DMS53 treated with DMSO at 0.1 percent for 48 hours (cell line): ENCODE results near the gene ZCCHC24.

Experiments used
- DNase-seq: peaks from one replicate; lab custom pipeline; 2025; ENCODE audit not compliant: unreplicated experiment; lab: John Stamatoyannopoulos, UW

The ZCCHC24 gene

DNA sequence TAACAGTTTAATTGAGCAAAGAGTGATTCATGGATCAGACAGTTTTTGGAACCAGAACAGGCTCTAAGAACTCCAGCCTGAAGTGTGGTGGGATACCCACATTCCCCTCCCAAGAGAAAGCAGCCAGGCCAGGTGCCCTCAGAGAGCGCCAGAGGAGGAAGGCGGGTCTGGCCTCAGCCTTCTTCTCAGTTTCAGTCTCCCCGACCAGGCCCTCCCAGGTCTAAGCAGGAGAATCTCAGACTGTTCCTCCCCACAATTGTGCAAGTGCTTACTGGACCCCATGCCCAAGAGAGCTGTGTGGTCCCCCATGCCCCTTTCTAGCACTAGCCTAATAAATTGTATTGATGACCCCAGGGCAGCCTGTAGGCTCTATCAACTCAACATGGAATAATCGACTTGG, 72.6 kb downstream of the ZCCHC24 start:
- no peak for DNase-seq

DNA sequence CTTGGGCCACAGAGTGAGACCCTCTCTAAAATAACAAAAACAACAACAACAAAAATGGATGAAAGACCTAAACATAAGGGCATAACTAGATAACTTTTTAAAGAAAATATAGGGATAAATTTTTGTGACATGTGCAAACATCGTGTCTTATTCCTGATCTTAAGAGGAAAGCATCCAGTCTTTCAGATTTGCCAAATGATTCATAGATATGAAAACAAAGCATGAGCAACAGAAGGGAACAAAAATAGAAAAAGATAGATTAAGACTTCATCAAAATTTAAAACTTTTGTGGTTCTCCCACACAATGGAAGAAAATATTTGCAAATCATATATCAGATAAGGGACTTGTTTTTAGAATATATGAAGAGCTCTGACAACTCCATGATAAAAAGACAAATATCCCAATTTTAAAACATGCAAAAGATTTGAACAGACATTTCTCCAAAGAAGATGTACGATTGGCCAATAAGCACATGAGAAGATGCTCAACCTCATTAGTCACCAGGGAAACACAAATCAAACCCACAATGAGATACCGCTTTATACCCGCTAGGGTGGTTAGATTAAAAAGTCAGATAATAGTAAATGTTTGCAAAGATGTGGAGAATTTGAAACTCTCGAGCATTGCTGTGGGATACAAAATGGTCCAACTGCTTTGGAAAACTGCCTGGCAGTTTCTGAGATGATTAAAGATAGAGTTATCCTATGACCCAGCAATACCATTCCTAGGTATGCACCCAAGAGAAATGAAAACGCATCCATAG, 77.8 kb downstream of the ZCCHC24 start:
- no peak for DNase-seq

DNA sequence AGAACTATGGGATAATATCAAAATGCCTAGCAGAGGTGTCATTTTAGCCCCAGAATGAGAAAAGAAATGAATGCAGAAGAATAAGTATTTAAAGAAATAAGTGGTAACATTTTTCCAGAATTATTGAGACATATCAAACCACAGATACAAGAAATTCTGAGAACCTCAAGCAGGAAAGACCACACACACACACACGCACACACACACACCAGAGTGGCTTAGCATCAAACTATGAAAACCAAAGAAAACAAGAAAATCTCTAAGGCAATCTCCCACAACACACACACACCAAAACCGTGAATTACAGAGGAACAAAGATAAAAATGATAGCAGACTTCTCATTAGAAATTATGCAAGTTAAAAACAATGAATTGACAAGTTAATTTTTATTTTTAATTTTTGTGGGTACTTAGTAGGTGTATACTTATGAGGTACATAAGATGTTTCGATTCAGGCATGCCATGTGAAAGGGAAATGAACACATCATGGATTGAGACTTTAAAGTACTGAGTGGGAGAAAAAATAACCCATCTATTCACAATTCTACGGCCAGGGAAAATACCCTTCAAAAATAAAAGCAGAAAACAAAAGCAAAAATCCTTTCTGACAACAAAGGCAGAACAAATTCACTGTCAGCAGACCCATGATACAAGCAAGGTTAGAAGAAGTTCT, 83.6 kb downstream of the ZCCHC24 start:
- DNase-seq: no peak

DNA sequence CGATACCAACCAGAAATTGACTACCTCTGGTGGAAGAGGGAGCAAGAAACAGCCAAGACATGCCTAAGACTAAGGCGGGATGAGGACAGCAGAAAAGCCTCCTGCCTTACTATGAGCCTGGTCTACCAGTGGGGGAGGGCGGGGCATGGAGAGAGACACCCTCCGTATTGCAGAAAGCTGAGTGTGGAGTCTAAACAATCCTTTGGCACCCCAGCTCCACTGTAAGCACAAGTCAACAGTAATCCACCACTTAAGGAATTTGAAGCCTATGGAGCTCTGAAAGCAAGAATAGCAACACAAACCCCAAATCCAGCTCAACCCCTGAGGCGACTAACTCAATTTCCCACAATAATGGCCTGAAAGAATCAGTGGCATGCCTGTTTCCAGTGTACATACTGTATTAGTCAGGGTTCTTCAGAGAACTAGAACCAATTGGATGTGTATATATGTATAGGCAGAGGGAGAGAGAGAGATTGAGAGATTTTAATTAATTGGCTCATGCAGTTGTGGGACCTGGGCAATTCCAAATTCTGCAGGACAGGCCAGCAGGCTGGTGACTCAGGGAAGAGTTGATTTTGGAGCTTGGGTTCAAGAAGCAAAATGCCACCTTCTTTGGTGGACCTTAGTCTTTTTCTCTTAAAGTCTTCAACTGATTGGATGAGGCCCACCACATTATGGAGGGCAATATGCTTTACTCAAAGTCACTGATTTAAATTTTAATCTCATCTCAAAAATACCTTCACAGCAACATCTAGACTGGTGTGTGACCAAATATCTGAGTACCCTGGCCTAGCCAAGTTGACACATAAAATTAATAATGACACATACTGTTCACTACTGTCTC, 84.7 kb downstream of the ZCCHC24 start:
- DNase-seq: no peak

DNA sequence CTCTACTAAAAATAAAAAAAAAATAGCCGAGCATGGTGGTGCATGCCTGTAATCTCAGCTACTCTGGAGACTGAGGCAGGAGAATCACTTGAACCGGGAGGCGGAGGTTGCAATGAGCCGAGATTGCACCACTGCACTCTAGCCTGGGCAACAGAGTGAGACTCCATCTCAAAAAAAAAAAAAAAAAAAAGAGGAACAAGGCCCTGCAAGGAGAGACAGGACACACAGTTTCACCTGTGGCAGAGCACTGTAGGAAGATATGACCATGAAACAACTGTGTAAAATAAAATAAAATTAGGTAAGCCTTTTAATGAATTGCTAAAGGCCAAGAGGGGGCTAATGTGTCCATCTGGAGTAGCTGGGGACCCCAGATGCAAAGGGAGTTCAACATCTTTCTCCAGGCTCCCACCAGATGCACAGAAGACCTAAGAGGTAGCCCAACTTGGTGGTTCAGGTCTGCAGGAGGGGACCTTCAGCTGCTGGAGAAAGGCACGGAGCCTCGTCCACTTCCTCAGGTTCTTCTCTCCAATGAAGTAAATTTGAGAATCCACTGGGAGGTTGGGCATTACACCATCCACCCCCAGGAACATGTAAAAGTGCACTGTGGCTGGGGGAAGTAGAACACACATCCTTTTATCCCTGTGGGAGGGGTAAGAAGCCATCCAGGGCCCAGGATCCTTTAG, 85.5 kb downstream of the ZCCHC24 start:
- no peak for DNase-seq

DNA sequence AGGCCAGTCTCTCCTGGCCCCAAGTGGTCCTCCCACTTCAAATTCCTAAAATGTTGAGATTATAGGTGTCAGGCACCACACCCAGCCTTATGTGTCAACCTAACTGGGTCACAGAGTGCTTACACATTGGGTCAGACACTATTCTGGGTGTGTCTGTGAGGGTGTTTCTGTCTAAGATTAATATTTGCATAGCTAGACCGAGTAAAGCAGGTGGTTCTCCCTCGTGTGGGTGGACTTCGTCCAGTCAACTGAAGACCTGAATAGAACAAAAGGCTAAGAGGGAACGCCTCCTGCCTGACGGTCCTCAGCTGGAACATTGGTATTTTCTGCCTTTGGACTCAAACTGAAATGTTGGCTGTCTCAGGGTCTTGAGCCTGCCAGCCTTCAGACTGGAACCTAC, 86.6 kb downstream of the ZCCHC24 start:
- peak; percentile 35 for DNase-seq

DNA sequence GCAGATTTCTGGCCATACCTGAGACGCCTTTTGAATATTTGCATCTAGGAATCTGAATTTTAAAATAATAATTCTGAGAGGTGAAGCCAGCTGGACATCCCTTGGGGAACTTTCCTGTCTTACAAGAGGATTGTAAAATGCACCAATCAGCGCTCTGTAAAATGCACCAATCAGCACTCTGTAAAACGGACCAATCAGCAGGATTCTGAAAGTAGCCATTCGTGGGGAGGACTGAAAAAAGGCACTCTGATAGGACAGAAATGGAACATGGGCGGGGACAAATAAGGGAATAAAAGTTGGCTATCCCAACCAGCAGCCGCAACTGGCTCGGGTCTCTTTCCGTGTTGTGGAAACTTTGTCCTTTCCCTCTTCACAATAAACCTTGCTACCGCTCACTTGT, 88.2 kb downstream of the ZCCHC24 start:
- no peak for DNase-seq

DNA sequence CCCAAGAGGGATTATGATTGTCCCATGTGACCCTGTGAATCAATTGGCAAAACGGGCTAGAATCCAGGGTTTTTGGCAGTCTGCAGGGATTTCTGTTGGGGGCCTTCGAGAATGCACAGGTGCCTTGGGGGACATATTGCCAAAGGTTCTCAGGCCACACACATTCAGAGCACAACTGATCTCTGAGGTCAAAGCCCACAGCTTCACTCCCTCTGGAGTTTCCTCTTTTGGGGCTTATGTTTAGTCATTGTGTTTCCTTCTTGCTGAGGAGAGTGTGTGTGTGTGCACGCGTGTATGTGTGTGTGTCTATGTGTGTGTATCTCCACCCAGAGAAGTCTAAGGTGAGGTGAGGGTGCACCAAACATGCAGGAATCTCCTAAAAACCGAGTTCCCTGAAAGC, 89.3 kb downstream of the ZCCHC24 start:
- DNase-seq: no peak

DNA sequence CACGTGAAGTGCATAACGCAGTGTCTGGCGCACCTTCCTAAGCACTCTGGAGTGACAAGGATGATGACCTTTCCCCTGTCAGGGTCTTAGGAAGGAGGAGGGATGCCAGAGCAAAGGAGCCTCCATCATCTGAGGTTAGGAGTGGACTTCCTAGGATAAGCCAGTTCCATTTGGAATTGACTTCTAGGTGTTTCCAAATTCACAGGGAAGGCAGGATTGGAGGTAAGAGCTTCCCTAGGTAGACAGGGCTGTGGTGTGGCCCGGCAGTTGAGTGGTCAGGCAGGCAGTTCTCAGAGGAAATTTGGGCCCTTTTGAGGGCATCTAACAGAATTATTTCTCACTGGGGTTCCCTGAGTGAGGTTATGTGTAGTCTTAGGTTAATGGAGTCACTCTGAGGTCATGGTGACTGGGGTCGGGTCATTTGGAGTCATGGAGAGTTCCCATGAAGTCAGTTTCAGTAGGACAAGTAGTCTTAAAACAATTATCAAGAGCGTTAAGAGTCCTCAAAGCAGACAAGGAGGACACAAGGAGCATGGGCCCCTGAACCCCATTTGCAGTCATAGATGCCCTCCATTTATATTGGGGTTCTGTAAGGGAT, 89.9 kb downstream of the ZCCHC24 start:
- DNase-seq: no peak

DNA sequence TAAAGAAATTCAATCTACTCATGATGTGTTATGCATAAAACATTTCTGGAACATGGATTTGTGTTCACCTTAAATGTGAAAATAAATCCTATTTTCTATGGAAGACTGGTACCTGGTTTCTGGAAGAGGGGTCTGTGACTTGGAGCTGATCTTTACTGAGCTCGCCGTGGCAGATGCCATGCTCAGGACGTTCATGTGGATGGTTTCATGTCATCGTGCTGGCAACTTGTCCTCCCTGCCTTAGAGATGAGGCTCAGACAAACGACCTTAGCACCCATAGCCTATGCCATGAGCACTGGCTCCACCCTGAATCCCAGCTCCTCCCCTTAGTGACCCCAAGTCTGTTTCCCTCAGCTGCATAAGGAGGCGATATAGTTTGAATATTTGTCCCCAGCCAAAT, 90.8 kb downstream of the ZCCHC24 start:
- no peak for DNase-seq

DNA sequence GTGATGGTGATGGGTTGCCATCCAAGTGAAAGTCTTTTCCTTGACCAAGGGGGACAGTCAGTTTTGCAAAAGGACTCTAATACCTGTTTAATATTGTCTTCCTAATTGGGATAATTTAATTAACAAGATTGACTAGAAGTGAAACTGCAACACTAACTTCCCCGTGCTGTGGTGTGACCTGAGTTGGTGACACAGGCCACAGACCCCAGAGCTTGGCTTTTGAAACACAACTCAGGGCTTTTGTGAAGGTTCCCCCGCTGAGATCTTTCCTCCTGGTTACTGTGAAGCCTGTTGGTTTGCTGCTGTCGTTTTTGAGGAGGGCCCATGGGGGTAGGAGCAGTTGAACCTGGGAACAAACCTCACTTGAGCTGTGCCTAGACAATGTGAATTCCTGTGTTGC, 91.3 kb downstream of the ZCCHC24 start:
- no peak for DNase-seq

DNA sequence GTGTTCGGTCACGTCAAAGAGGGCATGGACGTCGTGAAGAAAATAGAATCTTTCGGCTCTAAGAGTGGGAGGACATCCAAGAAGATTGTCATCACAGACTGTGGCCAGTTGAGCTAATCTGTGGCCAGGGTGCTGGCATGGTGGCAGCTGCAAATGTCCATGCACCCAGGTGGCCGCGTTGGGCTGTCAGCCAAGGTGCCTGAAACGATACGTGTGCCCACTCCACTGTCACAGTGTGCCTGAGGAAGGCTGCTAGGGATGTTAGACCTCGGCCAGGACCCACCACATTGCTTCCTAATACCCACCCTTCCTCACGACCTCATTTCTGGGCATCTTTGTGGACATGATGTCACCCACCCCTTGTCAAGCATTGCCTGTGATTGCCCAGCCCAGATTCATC, 91.7 kb downstream of the ZCCHC24 start:
- DNase-seq: no peak

DNA sequence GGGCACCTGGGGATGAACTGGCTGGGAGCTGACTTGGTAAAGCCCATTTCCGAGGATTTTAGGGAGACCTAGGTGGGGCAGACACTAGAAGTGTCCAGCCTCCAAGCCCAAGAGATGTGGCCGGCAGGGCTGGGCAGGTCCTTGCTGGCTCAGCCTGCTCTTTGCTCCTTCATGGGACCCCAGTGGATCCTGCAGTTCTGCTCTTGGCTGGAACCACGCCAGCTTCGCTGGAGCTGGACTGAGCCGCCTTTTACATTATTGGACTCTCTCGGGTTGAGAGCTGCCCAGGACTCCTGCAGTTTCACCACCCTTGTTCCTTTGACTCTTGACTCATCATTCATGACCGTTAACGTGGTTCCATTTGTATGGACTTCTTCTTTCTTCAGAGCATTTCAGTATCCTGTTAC, 92.4 kb downstream of the ZCCHC24 start:
- no peak for DNase-seq

DNA sequence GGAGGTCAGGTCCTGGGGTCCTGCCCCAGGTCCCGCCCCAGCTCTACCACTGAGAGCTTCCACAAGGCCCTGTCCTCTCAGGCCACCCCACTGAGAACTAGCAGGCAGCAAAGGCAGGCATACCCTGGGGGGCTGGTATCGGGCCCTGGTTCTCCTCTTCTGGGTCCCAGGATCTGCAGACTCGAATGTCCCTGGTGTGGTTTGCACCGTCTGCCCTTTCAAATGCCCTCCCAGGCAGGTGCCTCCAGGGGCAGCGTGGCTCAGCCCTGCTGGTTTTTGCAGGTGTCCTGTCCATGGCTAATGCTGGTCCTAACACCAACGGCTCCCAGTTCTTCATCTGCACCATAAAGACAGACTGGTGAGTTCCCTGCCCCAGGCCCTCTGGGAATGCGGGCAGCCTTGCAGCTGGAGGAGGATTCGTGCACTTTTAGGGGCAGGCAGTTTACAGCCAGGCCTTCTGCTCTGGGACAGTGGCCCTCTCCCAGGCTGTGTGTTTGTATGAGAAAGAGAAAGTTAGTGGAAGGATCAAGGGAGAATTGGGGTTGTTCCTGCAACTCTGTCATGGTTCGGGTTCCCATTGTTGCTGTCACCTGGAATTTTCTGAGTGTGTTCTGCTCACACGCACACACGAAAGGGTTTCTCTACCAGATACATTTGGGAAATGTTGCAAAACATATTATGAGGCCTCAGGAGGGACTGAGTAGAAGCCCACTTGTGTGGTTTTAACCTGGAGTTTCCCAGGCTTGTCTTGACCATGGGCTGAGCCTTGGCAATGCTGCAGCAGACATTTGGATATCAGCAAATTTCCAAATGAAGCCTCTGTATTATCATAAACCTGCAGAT, 93.2 kb downstream of the ZCCHC24 start:
- no peak for DNase-seq

DNA sequence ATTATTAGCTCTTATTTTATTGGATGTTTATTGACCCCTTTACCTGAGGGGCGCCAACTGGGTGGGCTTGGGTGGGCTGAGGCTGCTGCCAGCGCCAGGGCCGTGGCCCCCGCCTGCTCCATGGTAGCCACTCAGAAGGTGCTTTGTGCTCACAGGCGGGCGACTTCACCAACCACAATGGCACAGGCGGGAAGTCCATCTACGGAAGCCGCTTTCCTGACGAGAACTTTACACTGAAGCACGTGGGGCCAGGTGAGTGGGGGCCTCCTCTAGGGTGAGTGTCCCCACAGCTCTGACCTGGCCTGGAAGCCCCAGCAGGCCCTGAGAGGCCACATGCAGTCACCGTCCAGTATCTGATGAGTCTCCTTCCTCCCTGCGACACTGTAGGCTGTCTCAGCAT, 94.1 kb downstream of the ZCCHC24 start:
- no peak for DNase-seq

DNA sequence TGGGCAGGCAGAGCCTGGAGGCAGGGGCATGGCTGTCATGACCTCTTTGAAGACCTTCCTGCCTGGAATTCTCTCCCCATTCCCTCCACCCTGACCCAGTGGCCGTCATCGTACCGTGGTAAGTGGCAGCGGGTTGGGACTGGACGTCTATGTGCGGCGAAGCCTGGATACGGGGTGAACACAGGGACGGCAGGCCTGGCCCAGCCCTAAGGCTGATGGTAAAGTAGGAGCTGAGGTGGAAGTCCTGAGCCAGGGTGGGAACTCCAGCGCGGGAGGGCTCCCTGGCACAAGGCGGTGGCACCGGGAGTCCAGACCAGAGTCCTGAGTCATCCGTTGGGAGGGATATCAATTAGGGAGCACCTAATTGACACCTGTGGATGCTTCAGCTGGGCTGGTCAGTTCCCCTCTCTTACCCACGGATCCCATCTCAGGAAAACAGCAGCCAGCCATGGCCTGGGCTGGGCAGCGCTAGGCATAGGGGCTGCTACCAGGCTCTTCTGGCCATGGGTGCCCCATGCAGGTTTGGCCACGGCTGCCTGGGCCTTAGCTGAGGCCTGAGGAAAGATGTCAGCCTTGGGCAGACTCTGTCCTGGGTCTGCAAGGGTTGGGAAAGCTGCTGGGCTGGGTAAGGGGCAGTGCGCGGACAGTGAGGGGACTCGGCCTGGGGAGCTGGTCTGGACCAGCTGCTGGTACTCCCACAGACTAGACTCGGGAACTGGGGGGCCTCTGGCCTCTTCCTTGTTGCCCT, 94.8 kb downstream of the ZCCHC24 start:
- DNase-seq: no peak

DNA sequence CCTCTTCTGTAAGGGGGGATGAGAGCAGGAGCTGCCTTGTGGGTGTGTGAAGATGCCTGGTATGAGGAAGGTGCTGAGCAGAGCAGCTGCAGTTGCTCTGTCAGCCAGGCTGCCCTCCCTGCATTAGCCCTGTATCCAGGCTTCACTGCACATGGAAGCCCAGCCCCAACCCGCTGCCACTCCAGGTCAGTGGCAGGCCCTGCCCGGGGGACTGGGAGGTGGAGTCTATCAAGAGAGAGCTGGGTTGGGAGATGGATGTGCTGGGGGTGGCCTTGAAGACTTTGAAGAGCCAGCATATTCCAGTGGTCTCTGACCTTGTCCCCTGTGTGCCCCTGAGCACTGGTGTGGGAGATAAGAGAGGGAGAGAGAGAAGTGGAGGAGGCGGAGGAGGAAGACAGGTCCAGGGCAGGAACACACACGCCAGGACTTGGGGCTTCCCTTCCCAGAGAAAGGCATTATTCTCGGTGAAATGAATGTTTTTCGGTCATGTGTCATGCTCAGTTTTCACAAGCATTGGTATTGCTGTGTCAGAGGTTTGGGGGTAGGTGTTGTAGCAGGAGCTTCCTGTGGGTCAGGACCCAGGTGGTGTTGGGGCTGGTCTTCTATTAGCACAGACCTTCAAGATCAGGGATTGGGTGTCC, 95.5 kb downstream of the ZCCHC24 start:
- DNase-seq: no peak

DNA sequence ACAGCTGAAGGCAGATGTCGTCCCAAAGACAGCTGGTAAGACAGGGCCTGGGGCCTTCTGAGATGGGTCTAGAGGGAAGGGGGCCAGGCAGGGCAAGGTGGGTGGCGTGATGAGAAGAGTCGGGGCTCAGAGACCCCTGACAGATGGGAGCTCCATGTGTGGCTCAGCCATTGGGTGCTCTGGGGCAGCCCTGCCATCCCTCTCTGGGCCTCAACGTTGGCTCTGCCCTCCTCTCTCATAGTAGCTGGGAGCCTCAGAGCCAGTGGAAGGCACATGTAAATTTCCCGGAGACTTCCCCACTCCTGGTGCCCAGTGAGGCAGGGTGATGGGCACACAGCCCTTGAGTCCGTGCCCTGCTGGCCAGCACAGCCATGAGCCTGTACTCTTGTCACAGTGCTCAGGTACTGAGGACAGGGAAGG, 96.3 kb downstream of the ZCCHC24 start:
- DNase-seq: no peak

DNA sequence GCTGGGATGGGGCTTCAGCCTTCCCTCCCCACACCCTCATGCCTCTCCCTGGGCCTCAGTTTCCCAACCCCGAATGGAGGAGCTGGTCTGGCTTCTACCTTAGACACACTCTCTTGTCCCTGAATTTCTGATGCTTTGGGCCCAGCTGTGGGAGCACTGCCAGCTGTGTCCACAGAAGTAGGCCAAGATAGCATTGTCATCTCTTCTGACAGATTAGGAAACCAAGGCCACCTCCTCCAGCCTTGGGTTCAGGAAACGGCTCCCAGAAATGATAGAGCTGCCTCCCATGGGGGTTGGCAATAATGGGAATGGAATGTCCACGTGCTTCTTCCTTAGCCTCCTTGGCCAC, 96.8 kb downstream of the ZCCHC24 start:
- no peak for DNase-seq
